ENCODE measurements around the gene PLEKHG3.

Gene PLEKHG3

GRCh38 chr14:64725261-64725815 is 21.1 kb downstream of the PLEKHG3 start:
- DNase-seq (ENCODE audit: low read depth in 2 of 3, low spot score in 1 of 3): no peak

DNA sequence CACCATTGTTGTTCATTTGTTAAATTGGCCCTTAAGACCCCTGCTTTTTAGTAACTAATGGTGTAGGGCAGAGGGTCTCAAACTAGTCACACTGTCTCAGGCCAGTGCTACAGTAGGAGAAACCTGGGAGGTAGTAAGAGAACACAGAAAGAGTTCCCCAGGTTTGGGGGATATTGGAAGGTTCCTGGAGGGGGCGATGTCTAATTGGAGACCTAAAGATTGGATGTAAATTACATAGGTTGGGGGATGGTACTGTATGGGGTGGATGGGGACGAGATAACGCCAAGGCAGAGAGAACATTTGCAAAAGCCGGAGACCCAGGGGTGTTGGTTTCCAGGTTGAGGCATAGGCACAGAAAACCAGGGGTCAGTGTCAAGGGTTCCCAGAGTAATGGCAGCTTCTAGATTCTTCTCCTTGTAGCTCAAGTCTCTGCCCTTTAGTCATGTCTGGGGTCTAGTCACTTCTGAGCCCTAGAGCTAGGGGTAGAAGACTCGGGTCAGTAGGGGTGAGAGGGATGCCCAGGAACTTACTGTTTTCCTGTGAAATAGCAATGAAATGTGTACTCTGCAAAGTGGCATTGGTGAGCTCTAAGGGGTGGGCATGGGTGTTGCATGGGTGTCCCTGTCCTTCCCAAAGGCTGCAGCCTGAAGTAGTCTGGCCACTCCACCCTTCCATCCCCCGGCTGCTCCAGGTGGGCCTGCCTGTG is 21.8 kb downstream of the PLEKHG3 start:
- no peak for DNase-seq (ENCODE audit: low read depth in 2 of 3, low spot score in 1 of 3)

DNA sequence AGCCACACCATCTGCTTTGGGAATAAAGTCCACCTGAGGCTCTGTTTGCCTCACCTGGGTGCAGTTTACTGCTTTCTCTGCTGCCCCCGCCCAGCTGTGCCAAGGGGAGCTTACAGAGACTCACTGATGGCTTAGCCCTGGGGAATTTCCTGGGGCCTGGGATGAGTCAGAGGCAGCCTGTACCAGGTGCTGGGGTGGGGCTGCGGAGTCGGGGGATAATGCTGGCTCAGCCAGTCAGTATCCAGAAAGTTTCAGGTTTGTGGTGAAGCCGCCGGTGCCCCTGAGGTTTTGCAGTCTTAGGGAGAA is 22.3 kb downstream of the PLEKHG3 start:
- DNase-seq (ENCODE audit: low read depth in 2 of 3, low spot score in 1 of 3): peak in 1 of 3 donors; percentile 32

DNA sequence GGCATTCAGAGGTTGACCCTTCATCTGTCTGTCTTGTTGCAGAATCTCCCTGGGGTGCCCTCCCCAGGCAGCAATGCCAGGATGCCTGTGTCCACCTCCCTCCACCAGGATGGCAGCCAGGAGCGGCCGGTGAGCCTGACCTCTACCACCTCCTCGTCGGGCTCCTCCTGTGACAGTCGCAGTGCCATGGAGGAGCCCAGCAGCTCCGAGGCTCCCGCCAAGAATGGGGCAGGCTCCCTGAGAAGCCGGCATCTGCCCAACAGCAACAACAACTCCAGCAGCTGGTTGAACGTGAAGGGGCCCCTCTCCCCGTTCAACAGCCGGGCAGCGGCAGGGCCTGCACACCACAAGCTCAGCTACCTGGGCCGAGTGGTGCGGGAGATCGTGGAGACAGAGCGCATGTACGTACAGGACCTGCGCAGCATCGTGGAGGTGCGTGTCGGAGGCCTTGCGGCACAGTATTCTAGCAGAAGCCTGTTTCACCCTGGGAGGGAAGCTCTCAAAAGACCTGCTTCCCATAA is 23.4 kb downstream of the PLEKHG3 start:
- no peak for DNase-seq (ENCODE audit: low read depth in 2 of 3, low spot score in 1 of 3)

DNA sequence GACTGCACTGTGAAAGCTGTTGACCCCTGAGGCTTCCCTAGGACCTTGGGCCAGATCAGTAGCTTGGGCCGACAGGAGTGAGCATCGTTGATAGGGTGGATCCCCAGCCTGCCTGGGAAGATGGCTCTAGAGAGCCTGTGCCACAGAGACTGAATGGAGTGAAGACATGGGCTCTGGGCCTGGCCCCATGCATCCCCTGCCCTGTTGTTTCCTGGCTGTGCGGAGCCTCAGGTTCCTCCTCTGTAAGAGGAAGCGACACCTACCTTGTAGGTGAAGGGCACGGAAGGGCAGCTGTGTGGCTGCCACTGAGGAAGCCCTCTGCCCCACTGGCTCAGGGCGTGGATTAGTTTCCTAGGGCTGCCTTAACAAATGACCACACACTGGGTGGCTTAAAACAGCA is 23.9 kb downstream of the PLEKHG3 start:
- DNase-seq (ENCODE audit: low read depth in 2 of 3, low spot score in 1 of 3): no peak

- DNase-seq (ENCODE audit: low read depth in 2 of 3, low spot score in 1 of 3): no peak
These were observed 24.6 kb downstream of the PLEKHG3 start for GRCh38 chr14:64728856-64729255.

DNA sequence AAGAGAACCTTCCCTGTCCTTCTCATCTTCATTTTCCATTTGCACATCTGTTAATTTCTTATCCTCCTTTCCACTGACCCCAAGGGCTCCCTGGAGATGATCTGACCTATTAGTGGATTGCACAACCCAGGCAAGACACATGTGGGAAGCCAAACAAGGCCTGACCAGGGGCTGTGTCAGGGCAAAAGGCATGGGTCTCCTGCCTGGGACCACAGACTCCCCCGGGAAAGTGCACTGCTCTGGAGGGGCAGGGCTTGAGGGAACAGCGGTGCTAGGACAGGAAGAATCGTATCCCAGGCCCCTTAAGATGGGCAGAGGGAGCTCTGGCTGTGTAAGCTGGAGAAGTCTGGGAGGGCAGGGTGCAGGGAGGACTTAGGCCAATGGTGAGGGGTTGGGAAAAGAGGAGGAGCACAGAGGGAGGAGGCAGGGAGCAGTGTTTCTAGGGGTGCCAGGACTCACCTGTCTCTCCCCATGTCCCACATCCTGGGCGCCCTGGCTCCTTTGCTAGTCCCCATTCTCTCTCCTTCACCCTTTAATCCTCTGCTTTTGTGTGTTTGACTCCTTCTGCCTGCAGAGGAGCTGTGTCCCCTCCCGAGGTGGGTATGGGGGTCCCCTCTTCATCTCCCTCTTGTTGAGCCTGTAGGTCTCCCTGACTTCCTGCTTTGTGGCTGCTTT is 25.3 kb downstream of the PLEKHG3 start:
- no peak for DNase-seq (ENCODE audit: low read depth in 2 of 3, low spot score in 1 of 3)

GRCh38 chr14:64730061-64730440 is 25.8 kb downstream of the PLEKHG3 start:
- no peak for DNase-seq (ENCODE audit: low read depth in 2 of 3, low spot score in 1 of 3)

GRCh38 chr14:64730681-64731080 is 26.5 kb downstream of the PLEKHG3 start:
- DNase-seq (ENCODE audit: low read depth in 2 of 3, low spot score in 1 of 3): no peak

DNA sequence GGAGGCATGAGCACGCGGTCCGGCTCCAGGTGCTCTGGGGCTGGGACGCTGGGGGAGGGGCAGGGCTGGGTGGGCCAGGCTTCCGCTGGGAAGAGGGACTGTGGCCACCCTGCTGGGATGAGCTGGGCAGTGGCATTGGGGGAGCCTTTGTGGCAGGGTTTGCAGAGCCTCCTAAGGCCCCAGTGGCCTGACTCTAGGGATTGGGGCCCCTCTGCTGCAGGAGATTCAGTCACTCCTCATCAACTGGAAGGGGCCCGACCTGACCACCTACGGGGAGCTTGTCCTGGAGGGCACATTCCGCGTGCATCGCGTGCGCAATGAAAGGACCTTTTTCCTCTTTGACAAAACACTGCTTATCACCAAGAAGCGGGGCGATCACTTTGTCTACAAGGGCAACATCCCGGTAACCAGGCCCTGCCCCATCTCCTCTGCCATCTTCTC is 26.9 kb downstream of the PLEKHG3 start:
- DNase-seq (ENCODE audit: low read depth in 2 of 3, low spot score in 1 of 3): no peak

DNA sequence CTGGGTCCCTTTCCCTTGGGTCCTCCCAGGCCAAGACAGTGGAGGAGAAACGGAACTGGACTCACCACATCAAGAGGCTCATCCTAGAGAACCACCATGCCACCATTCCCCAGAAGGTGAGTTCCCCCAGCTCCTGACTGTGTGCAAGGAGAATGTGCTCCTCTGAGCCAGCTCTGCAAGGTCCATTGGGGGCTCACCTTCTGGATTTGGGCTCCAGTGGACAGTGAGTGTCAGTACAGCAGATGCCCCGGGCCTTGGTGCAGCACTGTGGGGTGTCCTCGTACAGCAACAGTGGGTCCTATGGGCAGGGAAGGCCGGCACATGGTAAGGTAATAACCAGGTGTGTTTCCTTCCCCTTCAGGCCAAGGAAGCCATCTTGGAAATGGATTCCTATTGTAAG is 27.8 kb downstream of the PLEKHG3 start:
- no peak for DNase-seq (ENCODE audit: low read depth in 2 of 3, low spot score in 1 of 3)

DNA sequence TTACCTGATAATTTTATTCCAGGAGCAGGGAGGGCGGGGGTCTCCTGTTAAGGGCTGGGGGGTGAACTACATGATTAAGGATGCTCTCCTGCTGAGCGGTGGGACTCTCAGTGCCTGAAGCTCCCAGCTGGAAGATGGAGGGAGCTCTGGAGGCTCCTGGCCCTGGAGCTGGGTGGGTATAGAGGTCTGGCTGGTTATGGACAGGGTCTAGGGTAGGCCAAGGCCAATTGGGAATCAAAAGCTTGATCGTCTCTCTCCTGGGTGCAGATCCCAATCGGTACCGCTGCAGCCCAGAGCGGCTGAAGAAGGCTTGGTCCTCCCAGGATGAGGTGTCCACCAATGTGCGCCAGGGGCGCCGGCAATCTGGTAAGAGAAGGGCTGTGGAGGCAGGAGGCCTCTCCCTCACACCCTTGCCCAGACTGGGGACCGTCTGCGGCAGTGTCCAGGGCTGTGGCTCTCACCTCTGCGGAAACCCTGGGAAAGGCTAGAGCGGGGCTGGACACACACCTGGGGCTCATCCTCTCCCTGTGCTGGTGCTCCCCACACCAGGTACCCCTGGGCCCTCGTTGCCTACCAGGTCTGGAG is 28.4 kb downstream of the PLEKHG3 start:
- DNase-seq (ENCODE audit: low read depth in 2 of 3, low spot score in 1 of 3): no peak

DNA sequence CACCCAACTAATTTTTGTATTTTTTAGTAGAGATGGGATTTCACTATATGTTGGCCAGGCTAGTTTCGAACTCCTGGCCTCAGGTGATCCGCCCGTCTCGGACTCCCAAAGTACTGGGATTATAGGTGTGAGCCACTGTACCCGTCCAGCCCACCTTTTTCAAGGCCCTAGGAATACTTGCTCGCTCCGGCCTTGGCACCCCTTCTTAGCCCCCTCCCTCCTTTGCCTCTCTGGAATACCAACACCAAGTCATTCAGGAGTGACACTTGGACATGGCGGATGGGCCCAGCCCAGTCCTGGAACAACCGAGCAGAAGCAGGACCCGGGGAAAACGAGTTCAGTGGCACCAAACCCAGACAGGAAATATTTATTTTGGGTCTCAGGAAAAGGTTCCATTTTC is 29.1 kb downstream of the PLEKHG3 start:
- no peak for DNase-seq (ENCODE audit: low read depth in 2 of 3, low spot score in 1 of 3)

DNA sequence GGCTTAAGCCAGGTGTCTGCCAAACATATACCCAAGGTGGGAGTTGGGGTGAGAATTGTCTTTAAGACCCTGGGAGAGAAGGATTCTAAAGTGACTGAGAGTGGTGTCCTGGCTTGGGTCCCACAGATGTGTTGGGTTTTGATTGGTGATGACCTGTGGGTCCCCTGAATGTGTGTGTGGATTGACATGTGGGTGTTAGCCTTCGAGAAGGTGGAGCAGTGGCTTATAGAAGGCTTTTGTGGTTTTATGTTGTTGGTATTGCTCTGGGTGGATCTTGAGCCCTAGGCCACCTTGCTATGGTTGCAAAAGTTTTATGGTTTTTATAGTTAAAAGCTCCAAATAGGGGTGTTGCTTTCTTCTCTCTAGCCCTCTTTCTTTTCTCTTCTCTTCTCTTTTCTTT is 29.7 kb downstream of the PLEKHG3 start:
- DNase-seq (ENCODE audit: low read depth in 2 of 3, low spot score in 1 of 3): no peak

GRCh38 chr14:64734990-64735389 is 30.8 kb downstream of the PLEKHG3 start:
- DNase-seq (ENCODE audit: low read depth in 2 of 3, low spot score in 1 of 3): no peak

DNA sequence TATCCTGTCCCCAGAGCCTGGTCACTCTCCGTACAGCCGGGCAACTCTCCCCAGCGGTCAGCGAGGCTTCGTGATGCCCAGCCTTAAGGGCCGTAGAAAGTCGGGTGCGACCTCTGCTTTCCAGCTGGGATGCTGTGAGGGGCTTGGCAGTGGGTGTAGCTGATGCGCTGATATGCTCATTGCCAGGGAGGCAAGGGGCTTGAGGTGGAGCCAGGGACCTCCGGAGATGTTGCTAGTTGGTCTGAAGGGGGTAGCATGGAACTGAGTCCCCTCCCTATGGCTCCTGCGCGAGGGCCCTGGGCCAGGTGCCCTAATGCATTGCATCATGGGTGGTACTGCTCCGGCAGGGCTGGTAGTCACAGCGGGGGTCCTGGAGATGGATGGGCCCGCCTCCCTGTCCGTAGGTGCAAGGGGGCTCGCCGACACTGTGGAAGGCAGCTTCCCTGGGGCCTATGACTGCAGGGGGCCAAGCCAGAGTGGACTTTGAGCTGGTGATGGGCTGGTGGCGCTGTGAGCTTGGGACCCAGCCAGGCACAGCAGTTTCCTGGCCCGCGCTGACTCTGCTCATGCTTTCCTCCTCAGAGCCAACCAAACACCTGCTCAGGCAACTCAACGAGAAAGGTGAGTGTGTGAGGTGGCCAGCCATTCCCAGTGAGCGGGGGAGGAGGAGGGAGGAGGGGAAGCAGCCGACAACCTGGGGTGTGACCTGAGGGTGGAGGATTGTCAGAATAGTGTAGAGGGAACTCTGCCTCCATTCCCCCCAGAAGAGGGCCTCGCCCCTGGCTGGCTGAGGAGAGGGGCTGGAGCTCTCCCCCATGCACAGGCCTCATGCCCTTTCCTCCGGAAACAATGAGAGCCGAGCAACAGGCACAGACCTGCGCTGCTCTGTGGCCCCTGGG is 32.3 kb downstream of the PLEKHG3 start:
- DNase-seq (ENCODE audit: low read depth in 2 of 3, low spot score in 1 of 3): no peak

- no peak for DNase-seq (ENCODE audit: low read depth in 2 of 3, low spot score in 1 of 3)
These were observed 33.4 kb downstream of the PLEKHG3 start for GRCh38 chr14:64737391-64738280.

DNA sequence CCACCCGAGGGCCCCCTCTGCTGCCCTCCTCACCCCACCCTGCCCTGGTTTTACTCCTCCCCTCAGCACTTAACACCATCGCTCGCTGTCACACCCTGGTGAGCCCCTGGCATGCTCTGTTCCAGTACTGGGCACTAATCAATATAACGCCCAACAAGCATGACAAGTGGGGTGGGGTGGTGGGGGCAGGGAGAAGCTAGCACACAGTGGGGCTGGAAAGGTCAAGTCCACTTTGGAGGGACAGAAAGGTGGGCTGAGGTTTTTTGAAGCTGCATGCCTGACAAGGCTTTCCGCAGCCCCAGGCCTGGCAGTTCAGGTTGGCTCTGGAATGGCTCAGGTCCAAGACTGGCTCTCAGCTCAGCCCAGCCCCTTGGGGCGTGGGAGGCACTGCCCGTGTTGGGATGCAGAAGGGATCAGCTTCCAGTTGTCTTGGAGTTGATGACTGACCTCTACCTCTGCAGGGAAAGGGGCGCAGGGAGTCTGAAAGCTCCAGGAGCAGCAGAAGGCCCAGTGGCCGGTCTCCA is 34.1 kb downstream of the PLEKHG3 start:
- DNase-seq (ENCODE audit: low read depth in 2 of 3, low spot score in 1 of 3): no peak

- no peak for DNase-seq (ENCODE audit: low read depth in 2 of 3, low spot score in 1 of 3)
These were observed 37.0 kb downstream of the PLEKHG3 start for GRCh38 chr14:64741200-64741599.

GRCh38 chr14:64741961-64742360 is 37.7 kb downstream of the PLEKHG3 start:
- no peak for DNase-seq (ENCODE audit: low read depth in 2 of 3, low spot score in 1 of 3)
